H7 (cell line): ENCODE measurements around the gene PARD3B. TPM values are rescaled to one million over a fixed set of nuclear protein-coding genes. Genes with fewer than 3 reads are reported as not detected.

Source experiments
- DNase-seq: peaks from one replicate; pipeline ENCODE4 v3.0.0; 2012
- H3K27me3 ChIP-seq: 2 replicates; pipeline ENCODE4 v1.6.0; 2011; ENCODE audit warnings: mild to moderate bottlenecking, low read length; ENCODE audit not compliant: control insufficient read depth, insufficient read depth
- H3K36me3 ChIP-seq: replicated peaks from 2 replicates; pipeline ENCODE4 v1.5.1; 2011; ENCODE audit warnings: low read length; ENCODE audit not compliant: control insufficient read depth, insufficient read depth
- H3K4me3 ChIP-seq: 2 replicates; pipeline ENCODE4 v1.5.1; 2011; ENCODE audit warnings: low read depth, mild to moderate bottlenecking, control low read depth, low read length, moderate library complexity; ENCODE audit not compliant: insufficient read depth
- total RNA-seq: library from RNA; depleted of rRNA; stranded (reverse); fragments of >200 nt; shearing (Covaris generic); gene quantifications from 2 replicates; pipeline ENCODE4 v1.2.3, GENCODE V29; 2014

PARD3B gene
- total RNA-seq, 1 experiment from 2014 or later: 2.3 TPM

- Histone ChIP-seq H3K36me3 (no peaks in the 10 kb centered on the region), H3K4me3 (no peak overlapping the region), H3K27me3 (no peaks in the 10 kb centered on the region)
- no peak for DNase-seq
These were observed 160.1 kb downstream of the PARD3B start for GRCh38 chr2:204705243-204705932.

GRCh38 chr2:204706939-204707338 lies 161.7 kb downstream of the PARD3B start:
- no peak for DNase-seq
- Histone ChIP-seq H3K36me3 (no peaks in the 10 kb centered on the region), H3K4me3 (no peak overlapping the region), H3K27me3 (no peaks in the 10 kb centered on the region)

DNA sequence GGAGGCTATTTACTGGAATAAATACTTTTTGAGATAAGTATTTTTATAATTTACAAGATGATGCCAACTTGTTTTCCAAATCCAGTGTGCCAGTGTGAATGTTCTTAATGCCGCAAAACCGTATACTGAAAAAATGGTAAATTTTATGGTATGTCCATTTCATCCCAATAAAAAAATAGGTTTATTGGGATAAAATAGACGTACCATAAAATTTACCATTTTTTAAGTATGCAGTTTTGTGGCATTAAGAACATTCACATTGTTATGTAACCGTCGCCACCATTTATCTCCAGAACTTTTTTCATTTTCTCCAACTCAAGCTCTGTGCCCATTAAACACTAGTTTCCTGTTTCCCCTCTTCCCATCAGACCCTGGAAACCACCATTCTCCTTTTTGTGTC lies 167.9 kb downstream of the PARD3B start:
- no peaks in the 10 kb centered on the region for H3K27me3 ChIP-seq
- H3K4me3 ChIP-seq: no peak overlapping the region
- H3K36me3 ChIP-seq: no peaks in the 10 kb centered on the region
- no peak for DNase-seq

- no peak for DNase-seq
- no peak overlapping the region for H3K4me3 ChIP-seq
- no peaks in the 10 kb centered on the region for H3K36me3 ChIP-seq
- H3K27me3 ChIP-seq: no peaks in the 10 kb centered on the region
These were observed 170.1 kb downstream of the PARD3B start for GRCh38 chr2:204715361-204715760.

DNA sequence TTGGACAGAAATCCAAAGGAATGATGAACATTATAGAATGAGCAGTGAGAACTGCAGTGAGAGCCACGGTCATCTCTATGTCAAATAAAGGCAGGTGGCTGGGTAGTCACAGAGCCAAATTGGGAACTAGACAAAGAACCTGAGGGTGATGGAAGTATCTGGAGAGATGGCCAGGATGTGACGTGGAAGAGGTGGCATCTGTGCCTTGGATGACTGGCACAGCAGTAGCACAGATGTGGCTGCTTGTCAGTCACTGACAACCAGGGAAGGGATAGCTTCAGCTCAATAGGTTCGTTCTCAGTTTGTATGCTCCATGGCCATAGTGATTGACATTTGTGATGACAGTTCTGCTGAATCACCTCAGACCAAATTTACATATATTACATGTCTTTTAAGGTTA lies 172.3 kb downstream of the PARD3B start:
- DNase-seq: no peak
- Histone ChIP-seq H3K36me3 (no peaks in the 10 kb centered on the region), H3K4me3 (no peak overlapping the region), H3K27me3 (no peaks in the 10 kb centered on the region)

GRCh38 chr2:204718607-204719006 lies 173.3 kb downstream of the PARD3B start:
- H3K36me3 ChIP-seq: no peaks in the 10 kb centered on the region
- no peaks in the 10 kb centered on the region for H3K27me3 ChIP-seq
- DNase-seq: no peak
- no peak overlapping the region for H3K4me3 ChIP-seq

DNA sequence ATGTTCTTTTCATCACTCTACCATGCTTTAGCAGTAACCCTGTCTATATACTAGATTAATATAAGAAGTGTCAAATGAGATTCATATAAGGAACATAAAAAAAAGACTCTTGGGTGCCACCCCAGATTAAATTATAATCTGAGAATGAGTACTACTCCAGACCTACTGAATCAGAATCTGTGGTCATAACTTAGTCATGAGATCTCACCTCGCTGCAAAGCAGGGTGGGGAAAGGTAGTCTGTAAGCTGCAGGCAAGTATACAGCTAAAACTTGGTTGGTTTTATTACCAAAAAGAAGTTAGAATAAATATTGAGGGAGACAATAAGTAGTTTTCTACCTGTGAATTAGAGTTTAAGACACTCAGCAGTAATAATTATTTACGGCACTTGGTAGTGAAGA lies 175.6 kb downstream of the PARD3B start:
- H3K36me3 ChIP-seq: no peaks in the 10 kb centered on the region
- no peak overlapping the region for H3K4me3 ChIP-seq
- DNase-seq: no peak
- H3K27me3 ChIP-seq: no peaks in the 10 kb centered on the region

DNA sequence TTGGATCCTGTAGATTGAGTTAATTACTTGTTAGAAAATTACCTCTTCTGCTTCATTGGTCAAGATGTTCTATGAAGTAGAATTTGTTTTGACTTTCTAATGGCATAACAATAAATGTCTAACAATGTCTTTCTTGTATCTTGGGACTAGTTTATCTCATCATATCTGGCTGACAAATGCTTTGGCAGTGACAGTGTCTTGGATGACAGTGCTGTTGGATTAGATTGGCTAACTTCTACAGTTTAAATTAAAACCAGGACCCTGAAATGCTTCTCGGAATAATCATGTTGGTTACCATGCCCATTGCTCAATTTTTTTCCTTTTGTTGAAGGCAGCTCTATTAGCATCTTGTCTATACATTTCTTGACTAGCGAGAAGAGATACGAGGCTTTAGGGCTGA lies 176.9 kb downstream of the PARD3B start:
- no peak overlapping the region for H3K4me3 ChIP-seq
- H3K27me3 ChIP-seq: no peaks in the 10 kb centered on the region
- H3K36me3 ChIP-seq: no peaks in the 10 kb centered on the region
- no peak for DNase-seq

GRCh38 chr2:204722691-204723090 lies 177.4 kb downstream of the PARD3B start:
- H3K36me3 ChIP-seq: no peaks in the 10 kb centered on the region
- H3K27me3 ChIP-seq: no peaks in the 10 kb centered on the region
- H3K4me3 ChIP-seq: no peak overlapping the region
- no peak for DNase-seq

GRCh38 chr2:204725693-204726360 lies 180.6 kb downstream of the PARD3B start:
- DNase-seq: no peak
- H3K4me3 ChIP-seq: no peak overlapping the region
- no peaks in the 10 kb centered on the region for H3K36me3 ChIP-seq
- H3K27me3 ChIP-seq: no peaks in the 10 kb centered on the region

- Histone ChIP-seq H3K4me3 (no peak overlapping the region), H3K36me3 (no peaks in the 10 kb centered on the region), H3K27me3 (no peaks in the 10 kb centered on the region)
- DNase-seq: no peak
These were observed 181.6 kb downstream of the PARD3B start for GRCh38 chr2:204726831-204727230.

DNA sequence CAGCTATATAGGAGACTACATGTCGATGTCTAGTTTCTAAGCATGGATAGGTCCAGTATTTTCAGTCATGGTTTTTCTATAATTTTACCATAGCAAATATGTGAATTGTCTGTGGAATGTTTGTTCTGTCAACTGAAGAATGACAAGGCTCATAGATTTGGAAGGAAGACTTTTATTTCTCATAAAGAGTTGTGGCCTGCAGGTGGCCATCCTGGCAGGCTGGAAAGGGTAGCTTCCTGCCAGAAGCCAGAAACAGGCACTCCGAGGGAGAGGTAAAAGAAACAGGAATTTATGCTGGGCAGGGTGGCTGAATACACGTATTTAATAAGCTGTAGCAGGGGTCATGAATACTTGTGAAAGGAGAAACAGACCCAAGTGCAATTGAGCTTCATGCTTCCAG lies 182.1 kb downstream of the PARD3B start:
- no peak for DNase-seq
- no peak overlapping the region for H3K4me3 ChIP-seq
- no peaks in the 10 kb centered on the region for H3K27me3 ChIP-seq
- H3K36me3 ChIP-seq: no peaks in the 10 kb centered on the region

GRCh38 chr2:204730603-204731002 lies 185.3 kb downstream of the PARD3B start:
- no peaks in the 10 kb centered on the region for H3K27me3 ChIP-seq
- no peaks in the 10 kb centered on the region for H3K36me3 ChIP-seq
- H3K4me3 ChIP-seq: no peak overlapping the region
- DNase-seq: no peak

DNA sequence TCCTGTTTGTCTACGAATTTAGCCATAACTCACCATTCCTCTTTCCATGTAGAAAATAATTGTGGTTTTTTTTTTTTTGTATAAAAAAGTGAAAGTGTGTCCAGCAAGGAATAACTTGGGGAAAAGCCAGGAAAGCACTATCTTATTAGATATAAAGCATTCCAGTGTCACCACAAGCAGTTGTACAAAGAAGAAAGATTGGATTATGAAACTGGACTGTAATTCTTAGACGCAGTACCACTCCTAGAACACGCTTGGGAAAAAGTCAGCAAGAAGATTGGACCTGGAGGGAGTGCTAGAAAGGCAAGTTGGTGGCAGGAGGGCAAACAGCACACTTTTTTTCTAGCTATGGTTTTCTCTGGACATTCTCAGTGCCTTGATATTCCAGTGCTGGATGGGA lies 186.7 kb downstream of the PARD3B start:
- no peaks in the 10 kb centered on the region for H3K27me3 ChIP-seq

GRCh38 chr2:204737296-204737695 lies 192.0 kb downstream of the PARD3B start:
- H3K4me3 ChIP-seq: no peak overlapping the region
- DNase-seq: no peak
- H3K27me3 ChIP-seq: no peaks in the 10 kb centered on the region

More for the DNA sequence above, 186.7 kb downstream of the PARD3B start:
- no peak overlapping the region for H3K4me3 ChIP-seq
- no peaks in the 10 kb centered on the region for H3K36me3 ChIP-seq
- DNase-seq: no peak

More at GRCh38 chr2:204737296-204737695, 192.0 kb downstream of the PARD3B start:
- no peaks in the 10 kb centered on the region for H3K36me3 ChIP-seq
